ENCODE measurements around the gene CNIH2. TPM values are rescaled to one million over a fixed set of nuclear protein-coding genes. Genes with fewer than 3 reads are reported as not detected.

The CNIH2 gene
- total RNA-seq (2021) (12.2 to 12.9 TPM (median 12.2 TPM) in 3 replicates), Bru-seq, nascent RNA (percentile 39 among the genes with signal in this experiment)
- long read RNA-seq, experiment 1, transcript CNIH2-201 (6 exons, 1,356 nt) = major isoform, 40 of 62 reads
- long read RNA-seq, experiment 1, partial matches to known transcripts = 1 of 62 reads
- long read RNA-seq, experiment 1, other reads (novel, unspliced or antisense) = 16 of 62 reads
- long read RNA-seq, experiment 2, transcript CNIH2-201 (6 exons, 1,356 nt) = major isoform, 27 of 43 reads
- long read RNA-seq, experiment 2, partial matches to known transcripts = 6 of 43 reads
- long read RNA-seq, experiment 2, other reads (novel, unspliced or antisense) = 8 of 43 reads
- long read RNA-seq, experiment 3 = 0 reads

DNA sequence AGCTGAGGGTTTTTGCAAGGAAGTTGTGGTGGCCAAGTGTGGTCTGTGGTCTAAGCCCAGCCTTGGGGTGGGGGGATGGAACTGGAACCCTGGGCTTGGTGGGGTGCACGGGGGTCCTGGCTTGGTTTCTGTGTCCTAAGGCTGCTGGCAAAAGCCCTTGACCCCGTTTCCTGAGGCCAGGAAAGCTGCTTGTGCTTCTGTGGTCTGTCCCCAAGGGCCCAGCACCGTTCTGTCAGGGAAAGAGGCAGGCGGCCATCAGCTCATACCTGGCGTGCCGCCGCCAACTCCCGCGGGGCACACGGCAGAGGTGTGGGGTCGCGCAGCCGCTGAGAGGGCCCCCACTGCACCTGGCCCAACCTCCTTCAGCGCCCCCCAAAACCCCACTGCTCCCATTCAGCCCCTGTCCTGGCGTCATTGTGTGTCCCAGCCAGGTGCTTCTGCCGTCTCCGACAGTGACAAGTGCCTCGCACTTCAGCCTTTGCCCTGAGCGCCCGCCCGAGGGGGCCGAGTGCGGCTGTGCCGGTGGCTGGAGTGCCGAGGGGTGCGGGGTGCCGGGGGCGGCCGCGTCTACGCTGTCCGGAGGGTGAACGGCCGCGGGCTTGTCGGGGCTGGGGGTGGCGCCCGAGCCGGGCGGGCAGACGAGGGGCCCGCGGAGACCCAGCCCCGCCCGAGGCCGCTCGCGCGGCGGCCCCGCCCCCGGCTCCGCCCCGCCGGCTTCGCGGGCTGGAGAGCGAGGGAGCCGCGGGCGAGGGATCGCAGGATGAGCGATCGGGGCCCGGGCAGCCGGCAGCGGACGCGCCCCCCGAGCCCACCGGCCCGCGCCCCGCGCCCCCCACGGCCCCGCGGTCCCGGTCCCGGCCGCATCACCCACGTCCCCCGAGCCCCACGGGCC lies at the start of gene CNIH2:
Gene CNIH2 (plus strand): TSS at position 705 of the 892 bp plus-strand sequence. CDS start 282 bp downstream, outside the sequence.
- DNase-seq (ENCODE audit: low spot score) (peak; percentile 59), ATAC-seq (peak; percentile 28)
- ChIA-PET CTCF (interaction anchor here (0.9 to 1.5 kb wide), 5 partner anchors 10 to 55 kb away, joined by 3 to 7 read pairs (median 5); partner anchors contain the start of genes RAB1B and YIF1A), POLR2A (interaction anchor here (0.7 to 1.2 kb wide), 2 partner anchors 9 to 10 kb away, joined by 3 to 4 read pairs; no protein-coding TSS in a partner anchor)
- Mint-ChIP-seq H3K27ac (no peak within 1 kb of the TSS), H3K27me3 (ENCODE audit: low read depth) (peaks cover 22% of the 10 kb centered on the region), H3K4me1 (peaks cover 18% of the 10 kb centered on the region), H3K4me3 (peak within 1 kb of the TSS; percentile 65), H3K9me3 (no peaks in the 10 kb centered on the region), H3K36me3 (peaks cover 16% of the 10 kb centered on the region)
- TF ChIP-seq ZBTB43 (CRISPR knock-in tag; IDR thresholded peaks at IDR 0.05) = no peak
- TF ChIP-seq MAX (CRISPR knock-in tag; IDR thresholded peaks at IDR 0.05) = 0 out of 2 replicates have a peak, but pooled peaks have one; percentile 21
- TF ChIP-seq USF2 (CRISPR knock-in tag; IDR thresholded peaks at IDR 0.05) = no peak
- TF ChIP-seq, protein P1, sequence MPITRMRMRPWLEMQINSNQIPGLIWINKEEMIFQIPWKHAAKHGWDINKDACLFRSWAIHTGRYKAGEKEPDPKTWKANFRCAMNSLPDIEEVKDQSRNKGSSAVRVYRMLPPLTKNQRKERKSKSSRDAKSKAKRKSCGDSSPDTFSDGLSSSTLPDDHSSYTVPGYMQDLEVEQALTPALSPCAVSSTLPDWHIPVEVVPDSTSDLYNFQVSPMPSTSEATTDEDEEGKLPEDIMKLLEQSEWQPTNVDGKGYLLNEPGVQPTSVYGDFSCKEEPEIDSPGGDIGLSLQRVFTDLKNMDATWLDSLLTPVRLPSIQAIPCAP (CRISPR knock-in tag; IDR thresholded peaks at IDR 0.05) = no peak
- no peak for TF ChIP-seq ZNF232 (CRISPR knock-in tag; IDR thresholded peaks at IDR 0.05)
- TF ChIP-seq HMGA2 (CRISPR knock-in tag; IDR thresholded peaks at IDR 0.05) = no peak
- no peak for TF ChIP-seq ELF4 (CRISPR knock-in tag; IDR thresholded peaks at IDR 0.05; ENCODE audit: low read depth)
- TF ChIP-seq ATF1 (CRISPR knock-in tag; IDR thresholded peaks at IDR 0.05) = 0 out of 2 replicates have a peak, but pooled peaks have one; percentile 22
- no peak for TF ChIP-seq CREM (CRISPR knock-in tag; IDR thresholded peaks at IDR 0.05)
- TF ChIP-seq, protein P2, sequence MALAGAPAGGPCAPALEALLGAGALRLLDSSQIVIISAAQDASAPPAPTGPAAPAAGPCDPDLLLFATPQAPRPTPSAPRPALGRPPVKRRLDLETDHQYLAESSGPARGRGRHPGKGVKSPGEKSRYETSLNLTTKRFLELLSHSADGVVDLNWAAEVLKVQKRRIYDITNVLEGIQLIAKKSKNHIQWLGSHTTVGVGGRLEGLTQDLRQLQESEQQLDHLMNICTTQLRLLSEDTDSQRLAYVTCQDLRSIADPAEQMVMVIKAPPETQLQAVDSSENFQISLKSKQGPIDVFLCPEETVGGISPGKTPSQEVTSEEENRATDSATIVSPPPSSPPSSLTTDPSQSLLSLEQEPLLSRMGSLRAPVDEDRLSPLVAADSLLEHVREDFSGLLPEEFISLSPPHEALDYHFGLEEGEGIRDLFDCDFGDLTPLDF (CRISPR knock-in tag; IDR thresholded peaks at IDR 0.05) = no peak
- 0 out of 2 replicates have a peak, but pooled peaks have one; percentile 20 for TF ChIP-seq FOXP1 (CRISPR knock-in tag; IDR thresholded peaks at IDR 0.05; ENCODE audit: borderline replicate concordance)
- 0 out of 2 replicates have a peak, but pooled peaks have one; percentile 32 for TF ChIP-seq SP1 (CRISPR knock-in tag; conservative IDR thresholded peaks at IDR 0.05)
- TF ChIP-seq ZNF121 (CRISPR knock-in tag; IDR thresholded peaks at IDR 0.05) = no peak
- TF ChIP-seq ARID4B (CRISPR knock-in tag; IDR thresholded peaks at IDR 0.05; ENCODE audit: borderline replicate concordance) = no peak
- TF ChIP-seq ATF2 (CRISPR knock-in tag; IDR thresholded peaks at IDR 0.05; ENCODE audit: borderline replicate concordance, low read depth) = no peak
- no peak for TF ChIP-seq HMGXB4 (CRISPR knock-in tag; IDR thresholded peaks at IDR 0.05)
- TF ChIP-seq ZNF416 (CRISPR knock-in tag; IDR thresholded peaks at IDR 0.05) = no peak
- no peak for TF ChIP-seq CDX4 (CRISPR knock-in tag; IDR thresholded peaks at IDR 0.05; ENCODE audit: borderline replicate concordance)
- TF ChIP-seq NFATC4 (CRISPR knock-in tag; IDR thresholded peaks at IDR 0.05) = peak; percentile 64; the same call in 1 of the 2 replicates
- TF ChIP-seq IRF2 (CRISPR knock-in tag; IDR thresholded peaks at IDR 0.05; ENCODE audit: borderline replicate concordance, low read depth) = no peak

Data from WTC11 (cell line).